Measurements from ENCODE around the gene CPEB2.
A peak's percentile ranks its signal among the peaks of the same experiment; 100 is the strongest.

The CPEB2 gene

GRCh38 chr4:15001869-15002658 is at the start of gene CPEB2:
CPEB2 (plus strand) TSS chr4:15002481; CDS start chr4:15002674, 193 bp downstream.
- peak; percentile 89 for DNase-seq

GRCh38 chr4:14958436-14958835 is 43.8 kb upstream of the CPEB2 start:
- no peak for DNase-seq

GRCh38 chr4:14961292-14961691 is 41.0 kb upstream of the CPEB2 start:
- no peak for DNase-seq

- no peak for DNase-seq
Measured at GRCh38 chr4:14965071-14965470, 37.2 kb upstream of the CPEB2 start.

- DNase-seq = no peak
Measured at GRCh38 chr4:14967982-14968381, 34.3 kb upstream of the CPEB2 start.

GRCh38 chr4:14977830-14978229 is 24.5 kb upstream of the CPEB2 start:
- no peak for DNase-seq

GRCh38 chr4:14984448-14984847 is 17.8 kb upstream of the CPEB2 start:
- no peak for DNase-seq

GRCh38 chr4:14985161-14985560 is 17.1 kb upstream of the CPEB2 start:
- DNase-seq = no peak

GRCh38 chr4:14985843-14986242 is 16.4 kb upstream of the CPEB2 start:
- DNase-seq = no peak

- no peak for DNase-seq
Measured at GRCh38 chr4:14987054-14987453, 15.2 kb upstream of the CPEB2 start.

GRCh38 chr4:14990484-14990883 is 11.8 kb upstream of the CPEB2 start:
- no peak for DNase-seq

GRCh38 chr4:14994242-14994641 is 8.0 kb upstream of the CPEB2 start:
- no peak for DNase-seq

- DNase-seq = peak; percentile 45
Measured at GRCh38 chr4:15001248-15001868, 923 bp upstream of the CPEB2 start.

GRCh38 chr4:15002659-15003400 is 549 bp downstream of the CPEB2 start:
- peak; percentile 83 for DNase-seq

GRCh38 chr4:15003401-15003890 is 1.2 kb downstream of the CPEB2 start:
- DNase-seq = peak; percentile 56

GRCh38 chr4:15003891-15004738 is 1.8 kb downstream of the CPEB2 start:
- peak; percentile 53 for DNase-seq

- DNase-seq = peak; percentile 16
Measured at GRCh38 chr4:15004739-15005301, 2.5 kb downstream of the CPEB2 start.

GRCh38 chr4:15005474-15006115 is 3.3 kb downstream of the CPEB2 start:
- DNase-seq = no peak

GRCh38 chr4:15006416-15007024 is 4.2 kb downstream of the CPEB2 start:
- no peak for DNase-seq

GRCh38 chr4:15007201-15007600 is 4.9 kb downstream of the CPEB2 start:
- DNase-seq = no peak

- DNase-seq = no peak
Measured at GRCh38 chr4:15010038-15010585, 7.8 kb downstream of the CPEB2 start.

Data from activated CD4-positive, alpha-beta T cell treated with anti-CD3 and anti-CD28 coated beads, Interleukin-2, amount 50 U/mL, for 1 hour (primary cell).